Osteoblast (primary cell): ENCODE data around the gene DENND1B. TPM values are rescaled to one million over a fixed set of nuclear protein-coding genes. Genes with fewer than 3 reads are reported as not detected.

Experiments used
- DNase-seq: peaks from one replicate; pipeline ENCODE4 v3.0.0; 2011; ENCODE audit warnings: low spot score, mixed read lengths; ENCODE audit not compliant: insufficient read length; ENCODE audit errors: missing footprints
- H2AFZ ChIP-seq: 2 replicates; pipeline ENCODE4 v1.6.0; 2011; ENCODE audit warnings: mild to moderate bottlenecking, low read length
- H3K27ac ChIP-seq: 2 replicates; pipeline ENCODE4 v1.5.1; 2011; ENCODE audit warnings: mild to moderate bottlenecking, low read depth, low read length, moderate library complexity
- H3K27me3 ChIP-seq: 2 replicates; pipeline ENCODE4 v1.6.0; 2012; ENCODE audit warnings: mild to moderate bottlenecking, control low read depth, inconsistent platforms, low read length, moderate library complexity; ENCODE audit not compliant: insufficient read depth
- H3K36me3 ChIP-seq: 2 replicates; pipeline ENCODE4 v1.5.1; 2011; ENCODE audit warnings: mild to moderate bottlenecking, low read length, control low read depth, moderate library complexity; ENCODE audit not compliant: insufficient read depth
- H3K4me1 ChIP-seq: 2 replicates; pipeline ENCODE4 v1.5.1; 2011; ENCODE audit warnings: mild to moderate bottlenecking, low read length, control low read depth, moderate library complexity; ENCODE audit not compliant: insufficient read depth
- H3K4me2 ChIP-seq: 2 replicates; pipeline ENCODE4 v1.6.0; 2011; ENCODE audit warnings: mild to moderate bottlenecking, low read length; ENCODE audit not compliant: insufficient read depth
- H3K4me3 ChIP-seq: fragments of 200-600 bp; sonication (generic); 3 replicates; pipeline ENCODE4 v1.5.1; 2012; ENCODE audit warnings: mild to moderate bottlenecking, low read length, inconsistent platforms; ENCODE audit not compliant: insufficient read depth
- H3K79me2 ChIP-seq: 2 replicates; pipeline ENCODE4 v1.6.0; 2012; ENCODE audit warnings: mild to moderate bottlenecking, low read length, control low read depth, inconsistent platforms; ENCODE audit not compliant: insufficient read depth
- H3K9me3 ChIP-seq: 2 replicates; pipeline ENCODE4 v1.5.1; 2011; ENCODE audit warnings: low read depth, low read length, control low read depth
- H4K20me1 ChIP-seq: 2 replicates; pipeline ENCODE4 v1.6.0; 2012; ENCODE audit warnings: mild to moderate bottlenecking, low read length, control low read depth; ENCODE audit not compliant: insufficient read depth
- total RNA-seq: library from RNA; depleted of rRNA; stranded (reverse); fragments of >200 nt; gene quantifications from 2 replicates; pipeline ENCODE4 v1.2.3, GENCODE V29; 2012
- TF ChIP-seq, protein P1 (sequence below): IDR thresholded peaks from 2 replicates; pipeline ENCODE4 v1.5.1; 2011; ENCODE audit warnings: mild to moderate bottlenecking, low read depth, low read length, moderate library complexity; ENCODE audit errors: extremely low read depth

DENND1B gene
- total RNA-seq, 1 donor: 22.4 TPM

DNA sequence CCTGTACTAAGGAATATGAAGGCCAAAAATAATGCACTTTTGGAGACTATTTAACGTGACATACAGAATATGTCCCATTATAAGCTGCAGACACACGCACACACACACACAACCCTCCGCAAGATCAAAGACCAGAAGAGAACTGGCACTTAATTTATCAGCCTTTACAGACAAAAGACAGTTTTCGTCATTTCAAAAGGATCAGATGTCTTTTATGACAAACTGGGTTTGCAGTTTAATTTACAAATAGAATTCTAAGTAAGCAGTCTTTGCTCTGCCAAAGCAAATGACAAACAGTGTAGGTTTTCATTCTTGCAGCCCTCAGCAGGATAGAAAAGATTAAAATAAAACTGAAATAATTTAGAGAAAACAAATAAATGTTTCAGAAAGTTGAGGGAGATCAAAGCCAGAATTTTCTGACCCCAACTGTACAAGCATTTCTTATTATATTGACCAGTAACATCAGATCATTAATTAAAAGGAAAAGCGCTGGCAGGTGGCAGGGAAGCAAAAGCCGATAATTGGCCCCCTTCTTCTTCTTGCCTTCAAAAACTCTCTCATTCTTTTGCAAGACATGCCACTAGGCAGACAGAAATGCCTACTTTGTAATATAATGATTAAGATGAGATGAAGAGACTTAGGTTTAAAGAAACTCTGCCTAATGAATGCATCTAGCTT, 169.0 kb downstream of the DENND1B start:
- no peak overlapping the region for H3K4me2 ChIP-seq

DNA sequence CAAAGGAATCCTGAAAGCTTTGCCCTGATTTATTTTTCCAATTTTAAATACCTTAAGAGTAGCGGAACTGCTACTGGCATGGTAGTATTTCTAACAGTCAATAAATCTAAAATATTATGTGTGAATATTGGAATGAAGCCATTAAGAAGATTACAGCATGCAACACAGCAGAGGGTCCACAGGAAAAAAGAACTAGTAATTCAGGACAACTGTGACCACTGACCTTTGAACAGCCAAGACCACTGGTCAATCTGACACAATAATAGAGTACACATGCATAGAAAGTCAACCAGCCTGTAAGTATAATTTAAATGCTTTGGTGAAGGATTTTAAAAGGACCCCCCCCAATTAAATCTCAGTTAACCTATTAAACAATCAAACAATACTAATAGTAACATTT, 171.0 kb downstream of the DENND1B start:
- Histone ChIP-seq H3K4me2 (no peak overlapping the region), H2AFZ (no peak overlapping the region), H3K4me1 (no peaks in the 10 kb centered on the region), H3K4me3 (no peak overlapping the region), H3K27me3 (no peaks in the 10 kb centered on the region), H3K79me2 (no peaks in the 10 kb centered on the region), H3K9me3 (no peaks in the 10 kb centered on the region), H4K20me1 (no peaks in the 10 kb centered on the region), H3K27ac (no peak overlapping the region), H3K36me3 (no peaks in the 10 kb centered on the region)
- TF ChIP-seq, protein P1, sequence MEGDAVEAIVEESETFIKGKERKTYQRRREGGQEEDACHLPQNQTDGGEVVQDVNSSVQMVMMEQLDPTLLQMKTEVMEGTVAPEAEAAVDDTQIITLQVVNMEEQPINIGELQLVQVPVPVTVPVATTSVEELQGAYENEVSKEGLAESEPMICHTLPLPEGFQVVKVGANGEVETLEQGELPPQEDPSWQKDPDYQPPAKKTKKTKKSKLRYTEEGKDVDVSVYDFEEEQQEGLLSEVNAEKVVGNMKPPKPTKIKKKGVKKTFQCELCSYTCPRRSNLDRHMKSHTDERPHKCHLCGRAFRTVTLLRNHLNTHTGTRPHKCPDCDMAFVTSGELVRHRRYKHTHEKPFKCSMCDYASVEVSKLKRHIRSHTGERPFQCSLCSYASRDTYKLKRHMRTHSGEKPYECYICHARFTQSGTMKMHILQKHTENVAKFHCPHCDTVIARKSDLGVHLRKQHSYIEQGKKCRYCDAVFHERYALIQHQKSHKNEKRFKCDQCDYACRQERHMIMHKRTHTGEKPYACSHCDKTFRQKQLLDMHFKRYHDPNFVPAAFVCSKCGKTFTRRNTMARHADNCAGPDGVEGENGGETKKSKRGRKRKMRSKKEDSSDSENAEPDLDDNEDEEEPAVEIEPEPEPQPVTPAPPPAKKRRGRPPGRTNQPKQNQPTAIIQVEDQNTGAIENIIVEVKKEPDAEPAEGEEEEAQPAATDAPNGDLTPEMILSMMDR: no peak
- no peak for DNase-seq

More for the DNA sequence above, 169.0 kb downstream of the DENND1B start:
- no peak overlapping the region for H3K4me3 ChIP-seq
- H3K27me3 ChIP-seq: no peaks in the 10 kb centered on the region
- no peak for DNase-seq
- H3K36me3 ChIP-seq: no peaks in the 10 kb centered on the region
- no peaks in the 10 kb centered on the region for H4K20me1 ChIP-seq
- no peaks in the 10 kb centered on the region for H3K4me1 ChIP-seq
- no peaks in the 10 kb centered on the region for H3K79me2 ChIP-seq
- H3K9me3 ChIP-seq: no peaks in the 10 kb centered on the region
- H3K27ac ChIP-seq: no peak overlapping the region
- no peak overlapping the region for H2AFZ ChIP-seq
- TF ChIP-seq, protein P1: no peak

DNA sequence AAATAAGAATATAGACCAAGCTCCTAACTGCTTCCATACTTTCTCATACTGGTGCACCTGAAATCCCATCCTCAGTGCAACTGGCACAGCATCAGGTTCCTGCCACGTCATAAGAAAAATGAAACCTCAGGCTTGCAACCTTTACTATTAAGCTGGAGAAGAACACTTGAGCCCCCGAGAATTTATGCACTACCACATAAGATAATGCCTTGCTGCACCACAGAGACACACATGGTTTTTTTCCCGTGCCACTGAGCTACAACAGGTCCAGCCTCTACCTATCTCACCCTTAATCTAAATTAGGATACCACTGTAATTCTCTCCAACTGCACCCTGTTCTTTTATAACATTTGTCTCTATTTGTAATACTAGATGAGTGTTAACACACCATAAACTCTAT, 174.5 kb downstream of the DENND1B start:
- H3K4me3 ChIP-seq: no peak overlapping the region
- no peak for DNase-seq
- TF ChIP-seq, protein P1: no peak
- H3K4me1 ChIP-seq: no peaks in the 10 kb centered on the region
- H2AFZ ChIP-seq: no peak overlapping the region
- no peaks in the 10 kb centered on the region for H3K27me3 ChIP-seq
- H3K4me2 ChIP-seq: no peak overlapping the region
- H3K9me3 ChIP-seq: no peaks in the 10 kb centered on the region
- no peaks in the 10 kb centered on the region for H3K36me3 ChIP-seq
- no peaks in the 10 kb centered on the region for H3K79me2 ChIP-seq
- no peak overlapping the region for H3K27ac ChIP-seq
- no peaks in the 10 kb centered on the region for H4K20me1 ChIP-seq

DNA sequence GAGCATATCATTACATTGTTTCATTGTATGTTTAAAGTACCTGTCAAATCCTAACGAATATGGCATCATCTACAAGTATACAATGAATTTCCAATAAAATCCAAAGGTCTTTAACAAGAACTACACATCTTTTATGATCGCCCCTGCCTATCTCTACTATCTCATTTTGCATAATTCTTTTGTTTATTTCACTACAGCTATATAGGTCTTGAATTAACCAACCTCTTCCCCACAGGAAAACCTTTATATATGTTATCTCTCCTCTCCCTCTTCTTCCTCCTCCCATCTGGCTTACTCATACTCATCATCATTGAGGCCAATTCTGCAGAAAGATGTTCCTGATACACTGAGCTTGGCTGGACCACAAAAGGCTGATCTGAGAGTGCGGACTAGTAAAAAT, 175.5 kb downstream of the DENND1B start:
- TF ChIP-seq, protein P1: no peak
- H3K79me2 ChIP-seq: no peaks in the 10 kb centered on the region
- no peak for DNase-seq
- H3K9me3 ChIP-seq: no peaks in the 10 kb centered on the region
- no peak overlapping the region for H3K27ac ChIP-seq
- H2AFZ ChIP-seq: no peak overlapping the region
- no peaks in the 10 kb centered on the region for H3K4me1 ChIP-seq
- H4K20me1 ChIP-seq: no peaks in the 10 kb centered on the region
- no peaks in the 10 kb centered on the region for H3K27me3 ChIP-seq
- H3K4me2 ChIP-seq: no peak overlapping the region
- H3K4me3 ChIP-seq: no peak overlapping the region
- no peaks in the 10 kb centered on the region for H3K36me3 ChIP-seq
